Testis (tissue), 3 donors: ENCODE measurements around the gene NPHP1. TPM values are rescaled to one million over a fixed set of nuclear protein-coding genes. Genes with fewer than 3 reads are reported as not detected.

Source experiments
- DNase-seq: peaks from one replicate; pipeline ENCODE4 v3.0.0-alpha.2; 2019
- H3K27ac ChIP-seq, 2 donors: fragments of 200-600 bp; sonication (generic); one replicate each; pipeline ENCODE4 v1.5.1; 2019
- H3K27me3 ChIP-seq: fragments of 200-600 bp; sonication (generic); one replicate; pipeline ENCODE4 v1.5.1; 2019
- H3K36me3 ChIP-seq: fragments of 200-600 bp; sonication (generic); one replicate; pipeline ENCODE4 v1.5.1; 2017; ENCODE audit warnings: low read depth; ENCODE audit errors: missing control alignments
- H3K4me1 ChIP-seq: fragments of 200-600 bp; sonication (generic); one replicate; pipeline ENCODE4 v1.5.1; 2019
- H3K4me3 ChIP-seq, 2 donors: fragments of 200-600 bp; sonication (generic); one replicate each; pipeline ENCODE4 v1.5.1; 2017 to 2019
- H3K9me3 ChIP-seq: fragments of 200-600 bp; sonication (generic); one replicate; pipeline ENCODE4 v1.5.1; 2017
- POLR2A ChIP-seq: fragments of 450-650 bp; IDR thresholded peaks from one replicate; pipeline ENCODE4 v1.6.1; 2017; ENCODE audit warnings: antibody characterized with exemption, mild to moderate bottlenecking, moderate library complexity
- WGBS, 2 donors: methylation state at CpG; one replicate each; pipeline ENCODE4 v1.1.5; 2018; 5-methylcytosine and 5-hydroxymethylcytosine counted together
- intact Hi-C: fragments of 100-400 bp; cut with DNase I; formaldehyde crosslinking; loops from one replicate; pipeline ENCODE4 v1.15.1; 2023; ENCODE audit warnings: low total_unique reads
- polyA plus RNA-seq: library from polyadenylated mRNA; stranded (reverse); fragments of 350-450 nt; fragmentation: Illumina TruSeq; extraction: RNeasy Lipid Tissue Mini Kit (QIAGEN cat#74804); gene quantifications from one replicate; pipeline ENCODE4 v1.2.3, GENCODE V29; 2014; ENCODE audit warnings: low read depth, low replicate concordance; ENCODE audit not compliant: insufficient read depth
- total RNA-seq, 2 donors: library from RNA; depleted of rRNA; stranded (reverse); fragments of >200 nt; gene quantifications; one replicate each; pipeline ENCODE4 v1.2.3, GENCODE V29; 2016
- TF ChIP-seq, protein P1 (sequence below), 3 experiments: fragments of 450-650 bp in 2 of 3; fragments of 200-600 bp in 1 of 3; sonication (generic) in 1 of 3; IDR thresholded peaks; one replicate each; pipeline ENCODE4 v1.5.1; 2016 to 2019; ENCODE audit warnings: antibody characterized with exemption in 3 of 3, mild to moderate bottlenecking in 2 of 3, moderate library complexity in 1 of 3

The NPHP1 gene
- total and polyA plus RNA-seq, 3 donors from 2014 or later = 19.7 to 56.5 (median 24.5) TPM

DNA sequence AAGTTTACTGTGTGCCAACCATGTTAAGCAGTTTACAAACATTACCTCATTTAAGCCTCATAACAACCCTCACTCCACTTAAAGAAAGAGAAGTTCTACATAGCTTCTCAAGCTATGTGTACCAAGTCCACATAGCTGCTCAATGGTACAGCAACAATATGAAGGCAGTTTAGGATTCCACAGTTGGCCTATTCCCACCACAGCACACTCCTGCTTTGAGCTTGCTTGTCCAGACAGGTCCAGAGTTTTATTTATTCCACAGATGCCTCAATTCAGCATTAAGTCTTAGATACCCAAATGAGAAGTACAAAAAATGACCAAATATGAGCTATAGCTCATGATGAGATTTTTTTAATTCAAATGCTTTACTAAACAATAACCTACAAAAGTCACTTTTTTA, 24.8 kb downstream of the NPHP1 start:
- TF ChIP-seq POLR2A = no peak
- TF ChIP-seq, protein P1, sequence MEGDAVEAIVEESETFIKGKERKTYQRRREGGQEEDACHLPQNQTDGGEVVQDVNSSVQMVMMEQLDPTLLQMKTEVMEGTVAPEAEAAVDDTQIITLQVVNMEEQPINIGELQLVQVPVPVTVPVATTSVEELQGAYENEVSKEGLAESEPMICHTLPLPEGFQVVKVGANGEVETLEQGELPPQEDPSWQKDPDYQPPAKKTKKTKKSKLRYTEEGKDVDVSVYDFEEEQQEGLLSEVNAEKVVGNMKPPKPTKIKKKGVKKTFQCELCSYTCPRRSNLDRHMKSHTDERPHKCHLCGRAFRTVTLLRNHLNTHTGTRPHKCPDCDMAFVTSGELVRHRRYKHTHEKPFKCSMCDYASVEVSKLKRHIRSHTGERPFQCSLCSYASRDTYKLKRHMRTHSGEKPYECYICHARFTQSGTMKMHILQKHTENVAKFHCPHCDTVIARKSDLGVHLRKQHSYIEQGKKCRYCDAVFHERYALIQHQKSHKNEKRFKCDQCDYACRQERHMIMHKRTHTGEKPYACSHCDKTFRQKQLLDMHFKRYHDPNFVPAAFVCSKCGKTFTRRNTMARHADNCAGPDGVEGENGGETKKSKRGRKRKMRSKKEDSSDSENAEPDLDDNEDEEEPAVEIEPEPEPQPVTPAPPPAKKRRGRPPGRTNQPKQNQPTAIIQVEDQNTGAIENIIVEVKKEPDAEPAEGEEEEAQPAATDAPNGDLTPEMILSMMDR (IDR thresholded peaks at IDR 0.05) = no peak
- Histone ChIP-seq H3K9me3 (no peaks in the 10 kb centered on the region), H3K27me3 (no peaks in the 10 kb centered on the region), H3K36me3 (no peaks in the 10 kb centered on the region), H3K4me3 (no peak overlapping the region), H3K27ac (no peak overlapping the region), H3K4me1 (no peaks in the 10 kb centered on the region)
- no peak for DNase-seq
- intact Hi-C loops = no loop called here

DNA sequence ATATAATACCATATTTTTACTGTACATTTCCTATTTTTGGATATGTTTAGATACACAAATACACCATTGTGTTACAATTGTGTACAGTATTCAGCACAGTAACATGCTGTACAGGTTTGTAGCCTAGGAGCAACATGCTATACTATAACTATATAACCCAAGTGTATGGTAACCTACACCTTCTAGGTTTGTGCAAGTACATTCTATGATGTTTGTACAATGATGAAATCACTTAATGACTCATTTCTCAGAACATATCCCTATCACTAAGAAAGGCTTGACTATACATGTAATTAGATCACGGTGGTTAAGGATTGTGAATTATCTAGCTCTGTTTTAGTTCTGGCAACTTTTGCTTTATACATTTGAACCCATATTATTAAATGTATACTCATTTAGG, 31.3 kb downstream of the NPHP1 start:
- no peak for DNase-seq

DNA sequence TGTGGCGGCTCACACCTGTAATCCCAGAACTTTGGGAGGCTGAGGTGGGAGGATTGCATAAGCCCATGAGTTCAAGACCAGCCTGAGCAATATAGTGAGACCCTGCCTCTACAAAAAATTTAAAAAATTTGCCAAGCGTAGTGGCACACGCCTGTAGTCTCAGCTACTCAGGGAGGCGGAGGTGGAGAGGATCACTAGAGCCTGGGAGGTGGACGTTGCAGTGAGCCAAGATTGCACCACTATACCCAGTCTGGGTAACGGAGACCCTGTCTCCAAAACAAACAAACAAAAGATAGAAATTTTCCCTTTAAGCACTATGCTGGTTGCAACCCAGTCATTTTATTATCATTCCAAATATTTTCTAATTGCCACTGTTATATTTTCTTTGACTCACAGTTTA, 32.3 kb downstream of the NPHP1 start:
- Histone ChIP-seq H3K4me3 (no peak overlapping the region), H3K27me3 (no peaks in the 10 kb centered on the region), H3K36me3 (no peaks in the 10 kb centered on the region), H3K27ac (no peak overlapping the region), H3K9me3 (no peaks in the 10 kb centered on the region), H3K4me1 (no peaks in the 10 kb centered on the region)
- 91 to 95% methylated on average over 6 of the region's 6 CpGs for WGBS, 2 donors
- intact Hi-C loops = no loop called here
- TF ChIP-seq, protein P1 (IDR thresholded peaks at IDR 0.05) = no peak
- no peak for DNase-seq

More for the DNA sequence above, 31.3 kb downstream of the NPHP1 start:
- Histone ChIP-seq H3K9me3 (no peaks in the 10 kb centered on the region), H3K27me3 (no peaks in the 10 kb centered on the region), H3K27ac (no peak overlapping the region), H3K4me3 (no peak overlapping the region), H3K4me1 (no peaks in the 10 kb centered on the region), H3K36me3 (no peaks in the 10 kb centered on the region)
- 88 to 96% methylated on average over 1 of the region's 1 CpG for WGBS, 2 donors
- TF ChIP-seq, protein P1 (IDR thresholded peaks at IDR 0.05) = no peak
- TF ChIP-seq POLR2A = no peak
- intact Hi-C loops = no loop called here

DNA sequence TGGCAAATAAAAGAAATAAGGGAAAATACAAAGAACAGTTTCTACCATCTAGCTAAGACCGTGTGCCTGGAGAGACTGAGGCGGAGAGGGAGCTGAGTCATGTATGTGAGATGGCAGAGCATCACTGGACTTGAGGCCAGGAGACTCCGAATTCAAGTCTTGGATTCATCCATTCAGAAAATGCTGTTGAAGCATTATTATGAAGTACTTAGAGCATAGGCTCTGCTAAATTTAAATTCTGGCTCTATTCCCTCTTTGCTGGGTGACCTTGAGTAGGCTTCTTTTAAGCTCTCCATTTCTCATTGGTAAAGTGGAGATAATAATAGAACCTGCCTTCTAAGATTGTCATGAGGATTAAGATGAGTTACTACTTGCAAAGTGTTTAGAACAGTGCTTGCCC, 34.7 kb downstream of the NPHP1 start:
- H3K9me3 ChIP-seq = no peaks in the 10 kb centered on the region
- no peak for TF ChIP-seq POLR2A
- TF ChIP-seq, protein P1 (IDR thresholded peaks at IDR 0.05) = no peak
- intact Hi-C loops = no loop called here
- no peak overlapping the region for H3K27ac ChIP-seq
- H3K27me3 ChIP-seq = no peaks in the 10 kb centered on the region
- H3K4me3 ChIP-seq = no peak overlapping the region
- WGBS, 2 donors = 91 to 94% methylated on average over 3 of the region's 3 CpGs
- no peaks in the 10 kb centered on the region for H3K36me3 ChIP-seq
- H3K4me1 ChIP-seq = no peaks in the 10 kb centered on the region
- DNase-seq = no peak

DNA sequence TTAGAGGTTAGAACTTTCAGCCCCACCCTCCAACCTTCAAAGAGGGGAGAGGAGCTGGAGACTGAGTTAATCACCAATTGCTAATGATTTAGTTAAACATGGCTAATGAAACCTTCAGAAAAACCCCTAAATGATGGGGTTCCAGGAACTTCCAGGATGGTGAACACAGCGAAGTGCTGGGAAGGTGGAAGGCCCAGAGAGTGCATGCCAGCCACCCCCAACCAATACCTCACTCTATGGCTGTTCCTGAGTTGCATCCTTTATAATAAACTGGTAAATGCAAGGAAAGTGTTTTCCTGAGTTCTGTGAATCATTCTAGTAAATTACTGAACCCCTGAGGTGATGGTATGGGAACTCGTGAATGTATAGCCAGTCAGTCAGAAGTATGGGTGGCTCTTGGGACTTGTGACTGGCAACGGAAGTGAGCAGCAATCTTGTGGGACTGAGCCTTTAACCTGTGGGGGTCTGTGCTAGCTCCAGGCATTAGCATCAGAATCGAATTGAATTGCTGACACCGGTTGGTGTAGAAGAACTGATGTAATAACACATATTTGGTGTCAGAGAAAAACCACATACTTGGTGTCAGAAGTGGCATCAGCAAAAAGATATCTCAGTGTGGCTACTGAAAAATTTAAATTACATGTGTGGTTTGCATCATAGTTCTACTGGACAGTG, 37.4 kb downstream of the NPHP1 start:
- no peak for TF ChIP-seq POLR2A
- TF ChIP-seq, protein P1 (IDR thresholded peaks at IDR 0.05) = no peak
- WGBS, 2 donors = 88 to 89% methylated on average over 5 of the region's 5 CpGs
- H3K27ac ChIP-seq = no peak overlapping the region
- no peak for DNase-seq
- intact Hi-C loops = no loop called here
- no peaks in the 10 kb centered on the region for H3K36me3 ChIP-seq
- H3K4me3 ChIP-seq = no peak overlapping the region
- no peaks in the 10 kb centered on the region for H3K4me1 ChIP-seq
- no peaks in the 10 kb centered on the region for H3K27me3 ChIP-seq
- H3K9me3 ChIP-seq = no peaks in the 10 kb centered on the region
